ENCODE results near the gene PRKCE. TPM values are rescaled to one million over a fixed set of nuclear protein-coding genes. Genes with fewer than 3 reads are reported as not detected.

Gene PRKCE
- total and polyA plus RNA-seq, 2 donors (not counting 3 experiments of a cell fraction or from before 2014, with no cell fraction given): 27.9 to 33.9 TPM

GRCh38 chr2:46082531-46083485 is 431.3 kb downstream of the PRKCE start:
- peaks cover 43% of the 10 kb centered on the region for H3K4me1 ChIP-seq (ENCODE audit: control insufficient read depth, extremely low read depth, insufficient read depth, low read length)
- no peak overlapping the region for H3K4me2 ChIP-seq (ENCODE audit: insufficient read depth, low read length)
- intact Hi-C loops (cut with micrococcal nuclease) (no loop called here), dilution Hi-C loops (cut with MboI; ENCODE audit: extremely low pct_ligation_motif_present, low sequenced_read_pairs) (no loop called here)
- no peak for TF ChIP-seq POLR2AphosphoS5 (IDR thresholded peaks at IDR 0.05; ENCODE audit: insufficient read depth, low read depth, low read length)
- BruUV-seq (replicated peaks): no TSS peak
- H3K9ac ChIP-seq (replicated peaks; ENCODE audit: extremely low read depth, insufficient read depth, low read length): no peak overlapping the region
- no peaks in the 10 kb centered on the region for H3K27me3 ChIP-seq (ENCODE audit: control insufficient read depth in 2 of 2, insufficient read depth in 2 of 2, low read length in 2 of 2)
- no peak overlapping the region for H3K4me3 ChIP-seq (replicated peaks in 1 of 3; ENCODE audit: insufficient read depth in 1 of 3, low read depth in 1 of 3, low read length in 3 of 3)
- DNase-seq (ENCODE audit: low read depth, low spot score): no peak
- peaks cover 4 to 7% of the 10 kb centered on the region in 2 experiments for H3K36me3 ChIP-seq (ENCODE audit: control insufficient read depth in 2 of 2, extremely low read depth in 1 of 2, insufficient read depth in 2 of 2, low read length in 2 of 2)
- H3K27ac ChIP-seq (ENCODE audit: insufficient read depth, low read depth, low read length): no peak overlapping the region
- H2AFZ ChIP-seq (ENCODE audit: low read depth, low read length): no peak overlapping the region
- H3K9me1 ChIP-seq (replicated peaks; ENCODE audit: control insufficient read depth, extremely low read depth, insufficient read depth, low read length): no peaks in the 10 kb centered on the region
- H3K9me3 ChIP-seq (replicated peaks; ENCODE audit: control insufficient read depth, insufficient read depth, low read length): no peaks in the 10 kb centered on the region
- ChIA-PET CTCF (interaction anchor here (1.1 to 1.5 kb wide), 3 partner anchors 8 to 20 kb away, joined by 3 to 9 read pairs (median 4); no protein-coding TSS in a partner anchor), POLR2A (no interaction called here)
- FAIRE-seq: no peak
- peaks cover 39% of the 10 kb centered on the region for H3K79me2 ChIP-seq (ENCODE audit: control insufficient read depth, insufficient read depth, low read length)
- H4K20me1 ChIP-seq (replicated peaks; ENCODE audit: control insufficient read depth, extremely low read depth, insufficient read depth, low read length): no peaks in the 10 kb centered on the region

GRCh38 chr2:46086578-46087070 is 435.1 kb downstream of the PRKCE start:
- Histone ChIP-seq H3K9me1 (replicated peaks; ENCODE audit: control insufficient read depth, extremely low read depth, insufficient read depth, low read length) (no peaks in the 10 kb centered on the region), H3K79me2 (ENCODE audit: control insufficient read depth, insufficient read depth, low read length) (peaks cover 11% of the 10 kb centered on the region), H3K4me2 (ENCODE audit: insufficient read depth, low read length) (peak overlapping the region; percentile 7), H2AFZ (ENCODE audit: low read depth, low read length) (no peak overlapping the region), H3K9ac (replicated peaks; ENCODE audit: extremely low read depth, insufficient read depth, low read length) (no peak overlapping the region), H3K4me3 (replicated peaks in 1 of 3; ENCODE audit: insufficient read depth in 1 of 3, low read depth in 1 of 3, low read length in 3 of 3) (no peak overlapping the region), H3K9me3 (replicated peaks; ENCODE audit: control insufficient read depth, insufficient read depth, low read length) (no peaks in the 10 kb centered on the region), H3K36me3 (ENCODE audit: control insufficient read depth in 2 of 2, extremely low read depth in 1 of 2, insufficient read depth in 2 of 2, low read length in 2 of 2) (peaks cover 11 to 15% of the 10 kb centered on the region in 2 experiments), H3K27ac (ENCODE audit: insufficient read depth, low read depth, low read length) (peak overlapping the region; percentile 39), H4K20me1 (replicated peaks; ENCODE audit: control insufficient read depth, extremely low read depth, insufficient read depth, low read length) (no peaks in the 10 kb centered on the region), H3K27me3 (ENCODE audit: control insufficient read depth in 2 of 2, insufficient read depth in 2 of 2, low read length in 2 of 2) (no peaks in the 10 kb centered on the region), H3K4me1 (ENCODE audit: control insufficient read depth, extremely low read depth, insufficient read depth, low read length) (peaks cover 42% of the 10 kb centered on the region)
- CTCF ChIA-PET: interaction anchor here (1.2 kb wide), 1 partner anchor 24 kb away, joined by 3 read pairs; no protein-coding TSS in a partner anchor
- intact Hi-C loops (cut with micrococcal nuclease) (loop anchor here (1.0 kb wide), 2 partner anchors 13 to 18 kb away; no protein-coding TSS in a partner anchor), dilution Hi-C loops (cut with MboI; ENCODE audit: extremely low pct_ligation_motif_present, low sequenced_read_pairs) (no loop called here)
- TF ChIP-seq GATA2 (IDR thresholded peaks at IDR 0.05; ENCODE audit: insufficient read depth, insufficient read length, low read depth, low read length) (peak; percentile 86), FOS (IDR thresholded peaks at IDR 0.05; ENCODE audit: borderline replicate concordance, insufficient read depth, low read length) (no peak), MYC (IDR thresholded peaks at IDR 0.05; ENCODE audit: low read depth, low read length) (no peak), POLR2AphosphoS5 (IDR thresholded peaks at IDR 0.05; ENCODE audit: insufficient read depth, low read depth, low read length) (peak; percentile 20), MAX (IDR thresholded peaks at IDR 0.05; ENCODE audit: insufficient read depth, insufficient read length) (no peak)
- DNase-seq (ENCODE audit: low read depth, low spot score): peak; percentile 82
- BruUV-seq (replicated peaks): no TSS peak
- POLR2A ChIA-PET: no interaction called here
- FAIRE-seq: peak; percentile 75
